Psoas muscle (tissue), 8 donors: ENCODE measurements around the gene PLXNA4. TPM values are rescaled to one million over a fixed set of nuclear protein-coding genes. Genes with fewer than 3 reads are reported as not detected.

Experiments
- ATAC-seq, 4 donors: fragments of 200-7000 bp; cut with Tn5 transposase; one replicate each; pipeline ENCODE4 v1.9.1; 2020; ENCODE audit warnings: moderate library complexity in 3 of 4, mild to moderate bottlenecking in 2 of 4
- DNase-seq, 2 donors: peaks; one replicate each; pipeline ENCODE4 v3.0.0-alpha.2; 2020
- H3K27ac ChIP-seq: fragments of 200-600 bp; one replicate; pipeline ENCODE4 v1.8.0; 2022
- H3K27me3 ChIP-seq, 3 donors: fragments of 200-600 bp in 1 of 3; one replicate each; pipeline versions ENCODE4 v1.6.1 to v1.8.0; 2013 to 2022; ENCODE audit warnings: low read length in 2 of 3, mild to moderate bottlenecking in 2 of 3, moderate library complexity in 1 of 3; ENCODE audit not compliant: insufficient read depth in 3 of 3
- H3K36me3 ChIP-seq, 2 donors: fragments of 200-600 bp in 1 of 2; one replicate each; pipeline versions ENCODE4 v1.6.1 to v1.8.0; 2013 to 2022; ENCODE audit warnings: low read depth in 1 of 2, mild to moderate bottlenecking in 1 of 2, moderate library complexity in 1 of 2; ENCODE audit not compliant: insufficient read depth in 1 of 2
- H3K4me1 ChIP-seq: fragments of 200-600 bp; one replicate; pipeline ENCODE4 v1.8.0; 2022
- H3K4me3 ChIP-seq: fragments of 200-600 bp; one replicate; pipeline ENCODE4 v1.8.0; 2022; ENCODE audit warnings: mild to moderate bottlenecking
- H3K9me3 ChIP-seq: fragments of 200-600 bp; one replicate; pipeline ENCODE4 v1.8.0; 2022
- WGBS, 3 donors: extraction: QIAGEN DNeasy Blood & Tissue Kit; methylation state at CpG; one replicate each; pipeline versions ENCODE4 v1.1.6 to v1.1.7; 2013; 5-methylcytosine and 5-hydroxymethylcytosine counted together
- intact Hi-C, 2 donors: fragments of 100-400 bp; cut with DNase I; formaldehyde crosslinking; loops; one replicate each; pipeline versions ENCODE4 v1.11.0 to v1.14.2; 2022
- polyA plus RNA-seq, 3 donors: library from polyadenylated mRNA; stranded (reverse); fragments of 200-250 nt; gene quantifications; one replicate each; pipeline ENCODE4 v1.2.3, GENCODE V29; 2013
- total RNA-seq, 4 donors: library from RNA; stranded (reverse); fragmentation: NEBNext Ultra II Directional in 2 of 4; extraction: Animal tissue kit (Norgen Biotek cat#: 25700) in 2 of 4; gene quantifications; one replicate each; pipeline versions ENCODE4 v1.2.1 to v1.2.4, GENCODE V29; 2021 to 2023
- TF ChIP-seq, protein P1 (sequence below): fragments of 200-600 bp; IDR thresholded peaks from one replicate; pipeline ENCODE4 v1.8.0; 2022; ENCODE audit warnings: antibody characterized with exemption
- donor health status: healthy with polysubstance abuse.
- donor health status: DM: no; HTN: no; CAD: no; lungs with moderate emphysema.
- donor health status: Bipolar disorder and iron deficiency.
- donor health status: healthy.
- donor health status: DM: yes; HTN: yes; CAD: no.
- donor health status: DM: no; HTN: no; CAD: no.
- donor health status: DM: no; HTN: no; CAD: no.
- donor health status: DM: yes; HTN: yes; CAD: no.

The PLXNA4 gene
- total and polyA plus RNA-seq, 7 donors, result 0.15 to 2.5 (median 0.88) TPM

DNA sequence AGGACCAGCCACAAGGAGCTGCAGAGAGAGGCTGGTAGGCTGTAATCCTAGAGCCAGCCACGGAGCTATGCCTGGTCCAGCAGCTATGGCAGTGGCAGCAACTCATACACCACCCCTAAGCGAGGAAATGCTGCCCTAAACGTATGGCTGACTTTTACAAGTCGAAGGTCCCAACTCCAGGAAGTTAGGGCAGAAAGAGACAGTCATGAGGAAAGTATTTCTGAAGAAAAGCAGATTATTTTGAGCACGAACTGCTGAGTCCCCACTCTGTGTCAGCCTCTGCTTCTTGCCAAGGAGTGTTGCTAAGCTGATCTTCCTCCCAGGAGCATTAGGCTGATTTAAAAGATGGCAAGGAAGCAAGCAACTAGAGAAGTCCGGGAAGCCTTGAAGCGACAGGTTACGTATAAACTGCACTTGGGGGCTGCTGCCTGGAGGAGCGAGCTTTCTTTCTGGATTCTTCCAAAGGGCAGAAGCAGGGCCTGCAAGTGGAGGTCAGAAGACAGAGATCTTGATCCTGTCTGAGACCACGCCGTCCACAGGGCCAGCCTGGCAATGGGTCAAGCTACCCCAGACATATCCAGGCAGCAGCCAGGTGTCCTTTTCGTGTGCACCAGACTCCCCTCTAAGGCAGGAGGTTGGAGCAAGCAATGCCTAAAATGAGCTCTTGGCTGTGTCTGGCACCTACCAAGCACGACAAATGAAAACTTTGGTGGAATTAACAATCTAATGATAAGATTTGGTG lies 39.4 kb downstream of the PLXNA4 start:
- TF ChIP-seq, protein P1, sequence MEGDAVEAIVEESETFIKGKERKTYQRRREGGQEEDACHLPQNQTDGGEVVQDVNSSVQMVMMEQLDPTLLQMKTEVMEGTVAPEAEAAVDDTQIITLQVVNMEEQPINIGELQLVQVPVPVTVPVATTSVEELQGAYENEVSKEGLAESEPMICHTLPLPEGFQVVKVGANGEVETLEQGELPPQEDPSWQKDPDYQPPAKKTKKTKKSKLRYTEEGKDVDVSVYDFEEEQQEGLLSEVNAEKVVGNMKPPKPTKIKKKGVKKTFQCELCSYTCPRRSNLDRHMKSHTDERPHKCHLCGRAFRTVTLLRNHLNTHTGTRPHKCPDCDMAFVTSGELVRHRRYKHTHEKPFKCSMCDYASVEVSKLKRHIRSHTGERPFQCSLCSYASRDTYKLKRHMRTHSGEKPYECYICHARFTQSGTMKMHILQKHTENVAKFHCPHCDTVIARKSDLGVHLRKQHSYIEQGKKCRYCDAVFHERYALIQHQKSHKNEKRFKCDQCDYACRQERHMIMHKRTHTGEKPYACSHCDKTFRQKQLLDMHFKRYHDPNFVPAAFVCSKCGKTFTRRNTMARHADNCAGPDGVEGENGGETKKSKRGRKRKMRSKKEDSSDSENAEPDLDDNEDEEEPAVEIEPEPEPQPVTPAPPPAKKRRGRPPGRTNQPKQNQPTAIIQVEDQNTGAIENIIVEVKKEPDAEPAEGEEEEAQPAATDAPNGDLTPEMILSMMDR, result no peak
- Histone ChIP-seq H3K4me3 (no peak overlapping the region), H3K9me3 (no peaks in the 10 kb centered on the region), H3K27ac (no peak overlapping the region), H3K36me3 (no peaks in the 10 kb centered on the region), H3K4me1 (no peaks in the 10 kb centered on the region), H3K27me3 (no peaks in the 10 kb centered on the region)
- 73 to 78% (median 75%) methylated on average over 13 of the region's 13 CpGs for WGBS, 3 donors
- intact Hi-C loops, result no loop called here
- ATAC-seq (no peak), DNase-seq (no peak)

DNA sequence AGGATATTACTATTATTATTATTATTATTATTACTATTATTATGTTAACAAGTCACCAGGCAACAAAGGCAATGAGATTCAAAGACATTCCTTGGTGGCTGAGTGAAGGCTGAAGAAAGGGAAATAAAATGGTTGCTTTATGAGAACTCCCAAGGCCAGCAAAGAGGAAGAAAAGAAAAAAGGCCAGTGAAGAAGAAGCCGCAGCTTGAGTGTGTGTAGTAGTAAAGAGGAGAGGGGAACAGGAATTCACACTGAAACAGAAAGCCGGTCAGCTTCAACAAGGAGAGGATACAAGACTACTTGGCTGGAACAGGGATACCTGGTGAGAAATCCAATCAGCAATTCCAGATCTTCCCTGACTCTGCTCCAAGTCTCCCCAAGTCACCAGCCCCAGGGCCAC lies 42.4 kb downstream of the PLXNA4 start:
- ATAC-seq, result no peak
- no peaks in the 10 kb centered on the region for H3K36me3 ChIP-seq
- no peaks in the 10 kb centered on the region for H3K27me3 ChIP-seq
- no peak overlapping the region for H3K27ac ChIP-seq
- no peak for DNase-seq
- TF ChIP-seq, protein P1, result no peak
- WGBS, 3 donors, result 78 to 100% (median 94%) methylated on average over 2 of the region's 2 CpGs
- no peak overlapping the region for H3K4me3 ChIP-seq
- intact Hi-C loops, result no loop called here
- H3K4me1 ChIP-seq, result no peaks in the 10 kb centered on the region
- no peaks in the 10 kb centered on the region for H3K9me3 ChIP-seq

DNA sequence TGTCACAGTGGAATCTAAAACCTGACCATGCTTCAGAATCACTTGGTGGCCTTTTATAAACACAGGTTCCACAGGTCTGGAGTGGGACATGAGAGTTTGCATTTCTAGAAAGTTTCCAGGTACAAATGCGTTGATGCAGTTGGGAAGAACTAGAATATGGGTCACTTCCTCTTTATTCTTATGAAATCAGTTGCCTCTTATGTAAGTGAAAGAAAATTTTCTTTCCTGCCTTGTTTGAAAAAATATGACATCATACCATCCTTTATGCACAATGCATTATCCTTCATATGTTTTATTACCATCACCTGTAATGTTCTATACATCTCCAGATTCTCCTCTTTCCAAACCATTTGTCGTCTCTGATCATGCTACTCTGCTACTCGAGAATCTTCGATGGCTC lies 44.0 kb downstream of the PLXNA4 start:
- H3K4me1 ChIP-seq, result no peaks in the 10 kb centered on the region
- ATAC-seq (no peak), DNase-seq (no peak)
- H3K36me3 ChIP-seq, result no peaks in the 10 kb centered on the region
- 90 to 95% (median 92%) methylated on average over 4 of the region's 4 CpGs for WGBS, 3 donors
- intact Hi-C loops, result no loop called here
- H3K4me3 ChIP-seq, result no peak overlapping the region
- H3K27me3 ChIP-seq, result no peaks in the 10 kb centered on the region
- H3K27ac ChIP-seq, result no peak overlapping the region
- no peaks in the 10 kb centered on the region for H3K9me3 ChIP-seq
- TF ChIP-seq, protein P1, result no peak

DNA sequence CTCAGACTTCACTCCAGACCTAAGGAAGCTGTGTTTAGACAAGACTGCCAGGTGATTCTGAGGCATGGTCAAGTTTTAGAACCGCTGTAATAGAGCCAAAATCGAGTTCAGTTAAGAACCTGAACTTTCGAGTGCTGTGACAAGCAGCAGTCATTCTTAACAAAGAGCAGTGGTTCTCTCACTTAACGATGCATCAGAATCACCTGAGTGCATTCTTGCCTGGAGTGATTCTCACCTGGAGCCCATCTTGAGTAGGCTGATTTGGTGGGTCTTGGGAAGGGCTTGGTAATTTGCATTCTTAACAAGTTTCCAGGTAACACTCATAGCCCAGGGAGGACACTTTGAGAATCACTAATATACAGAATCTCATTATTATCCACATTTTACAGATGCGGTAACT lies 44.7 kb downstream of the PLXNA4 start:
- intact Hi-C loops, result no loop called here
- H3K4me3 ChIP-seq, result no peak overlapping the region
- ATAC-seq, result no peak

More for the DNA sequence above, 44.7 kb downstream of the PLXNA4 start:
- Histone ChIP-seq H3K9me3 (no peaks in the 10 kb centered on the region), H3K27ac (no peak overlapping the region), H3K4me1 (no peaks in the 10 kb centered on the region), H3K27me3 (peaks cover 0 to 1% (median 0%) of the 10 kb centered on the region in 3 donors), H3K36me3 (no peaks in the 10 kb centered on the region)
- WGBS, 3 donors, result 82 to 86% (median 86%) methylated on average over 5 of the region's 5 CpGs
- DNase-seq, result no peak
- TF ChIP-seq, protein P1, result no peak
